Measurements from ENCODE around the gene TMEM100.
A peak's percentile ranks its signal among the peaks of the same experiment; 100 is the strongest.

The TMEM100 gene

GRCh38 chr17:55735731-55736405, 13.2 kb upstream of the TMEM100 start:
- TF ChIP-seq SPI1 (IDR thresholded peaks at IDR 0.05; ENCODE audit: low read depth, low read length) (peak; percentile 32; the same call in 1 of the 2 replicates), PAX5 (IDR thresholded peaks at IDR 0.05; ENCODE audit: insufficient read depth, low read length, severe bottlenecking) (no peak), POLR2AphosphoS5 (IDR thresholded peaks at IDR 0.05; ENCODE audit: low read depth, low read length) (no peak), TAF1 (IDR thresholded peaks at IDR 0.05; ENCODE audit: low read depth, low read length) (no peak), POU2F2 (IDR thresholded peaks at IDR 0.05; ENCODE audit: low read depth, low read length) (no peak), POLR2A (IDR thresholded peaks at IDR 0.05; ENCODE audit: low read depth, low read length) (no peak)
- DNase-seq (ENCODE audit: insufficient read length, low spot score) (no peak), FAIRE-seq (no peak)

- no peak for DNase-seq (ENCODE audit: insufficient read length, low spot score)
- TF ChIP-seq TAF1 (IDR thresholded peaks at IDR 0.05; ENCODE audit: low read depth, low read length) (no peak), POLR2AphosphoS5 (IDR thresholded peaks at IDR 0.05; ENCODE audit: low read depth, low read length) (no peak), POLR2A (IDR thresholded peaks at IDR 0.05; ENCODE audit: low read depth, low read length) (no peak), SPI1 (IDR thresholded peaks at IDR 0.05; ENCODE audit: low read depth, low read length) (no peak), PAX5 (IDR thresholded peaks at IDR 0.05; ENCODE audit: insufficient read depth, low read length, severe bottlenecking) (no peak), POU2F2 (IDR thresholded peaks at IDR 0.05; ENCODE audit: low read depth, low read length) (no peak)
- FAIRE-seq: no peak
Observed at GRCh38 chr17:55734128-55734781, 11.6 kb upstream of the TMEM100 start.

- no peak for TF ChIP-seq POLR2A (IDR thresholded peaks at IDR 0.05; ENCODE audit: low read depth, low read length)
- no peak for TF ChIP-seq POLR2AphosphoS5 (IDR thresholded peaks at IDR 0.05; ENCODE audit: low read depth, low read length)
- FAIRE-seq (no peak), DNase-seq (ENCODE audit: insufficient read length, low spot score) (no peak)
Observed at GRCh38 chr17:55731586-55732250, 9.1 kb upstream of the TMEM100 start.

GRCh38 chr17:55730808-55731207, 8.1 kb upstream of the TMEM100 start:
- TF ChIP-seq TAF1 (IDR thresholded peaks at IDR 0.05; ENCODE audit: low read depth, low read length): no peak
- TF ChIP-seq POLR2A (IDR thresholded peaks at IDR 0.05; ENCODE audit: low read depth, low read length): no peak
- DNase-seq (ENCODE audit: insufficient read length, low spot score): no peak
- no peak for FAIRE-seq

GRCh38 chr17:55730380-55730779, 7.7 kb upstream of the TMEM100 start:
- FAIRE-seq (no peak), DNase-seq (ENCODE audit: insufficient read length, low spot score) (no peak)
- TF ChIP-seq POLR2AphosphoS5 (IDR thresholded peaks at IDR 0.05; ENCODE audit: low read depth, low read length) (no peak), POU2F2 (IDR thresholded peaks at IDR 0.05; ENCODE audit: low read depth, low read length) (no peak), SPI1 (IDR thresholded peaks at IDR 0.05; ENCODE audit: low read depth, low read length) (no peak), POLR2A (IDR thresholded peaks at IDR 0.05; ENCODE audit: low read depth, low read length) (no peak), PAX5 (IDR thresholded peaks at IDR 0.05; ENCODE audit: insufficient read depth, low read length, severe bottlenecking) (no peak), TAF1 (IDR thresholded peaks at IDR 0.05; ENCODE audit: low read depth, low read length) (no peak)

GRCh38 chr17:55729484-55729883, 6.8 kb upstream of the TMEM100 start:
- FAIRE-seq: no peak
- DNase-seq (ENCODE audit: insufficient read length, low spot score): no peak
- TF ChIP-seq POLR2AphosphoS5 (IDR thresholded peaks at IDR 0.05; ENCODE audit: low read depth, low read length) (no peak), POU2F2 (IDR thresholded peaks at IDR 0.05; ENCODE audit: low read depth, low read length) (no peak)

GRCh38 chr17:55728833-55729232, 6.2 kb upstream of the TMEM100 start:
- no peak for TF ChIP-seq POLR2A (IDR thresholded peaks at IDR 0.05; ENCODE audit: low read depth, low read length)
- TF ChIP-seq POLR2AphosphoS5 (IDR thresholded peaks at IDR 0.05; ENCODE audit: low read depth, low read length): no peak
- no peak for TF ChIP-seq PAX5 (IDR thresholded peaks at IDR 0.05; ENCODE audit: insufficient read depth, low read length, severe bottlenecking)
- TF ChIP-seq SPI1 (IDR thresholded peaks at IDR 0.05; ENCODE audit: low read depth, low read length): no peak
- no peak for TF ChIP-seq TAF1 (IDR thresholded peaks at IDR 0.05; ENCODE audit: low read depth, low read length)
- no peak for TF ChIP-seq POU2F2 (IDR thresholded peaks at IDR 0.05; ENCODE audit: low read depth, low read length)
- DNase-seq (ENCODE audit: insufficient read length, low spot score) (no peak), FAIRE-seq (no peak)

GRCh38 chr17:55728361-55728760, 5.7 kb upstream of the TMEM100 start:
- FAIRE-seq: no peak
- TF ChIP-seq POU2F2 (IDR thresholded peaks at IDR 0.05; ENCODE audit: low read depth, low read length): no peak
- TF ChIP-seq POLR2A (IDR thresholded peaks at IDR 0.05; ENCODE audit: low read depth, low read length): no peak
- no peak for TF ChIP-seq TAF1 (IDR thresholded peaks at IDR 0.05; ENCODE audit: low read depth, low read length)
- no peak for TF ChIP-seq SPI1 (IDR thresholded peaks at IDR 0.05; ENCODE audit: low read depth, low read length)
- TF ChIP-seq POLR2AphosphoS5 (IDR thresholded peaks at IDR 0.05; ENCODE audit: low read depth, low read length): no peak
- no peak for TF ChIP-seq PAX5 (IDR thresholded peaks at IDR 0.05; ENCODE audit: insufficient read depth, low read length, severe bottlenecking)

GRCh38 chr17:55727920-55728319, 5.3 kb upstream of the TMEM100 start:
- no peak for TF ChIP-seq TAF1 (IDR thresholded peaks at IDR 0.05; ENCODE audit: low read depth, low read length)
- no peak for TF ChIP-seq POU2F2 (IDR thresholded peaks at IDR 0.05; ENCODE audit: low read depth, low read length)
- no peak for TF ChIP-seq PAX5 (IDR thresholded peaks at IDR 0.05; ENCODE audit: insufficient read depth, low read length, severe bottlenecking)
- TF ChIP-seq POLR2A (IDR thresholded peaks at IDR 0.05; ENCODE audit: low read depth, low read length): no peak
- TF ChIP-seq POLR2AphosphoS5 (IDR thresholded peaks at IDR 0.05; ENCODE audit: low read depth, low read length): no peak
- TF ChIP-seq SPI1 (IDR thresholded peaks at IDR 0.05; ENCODE audit: low read depth, low read length): no peak
- DNase-seq (ENCODE audit: insufficient read length, low spot score) (no peak), FAIRE-seq (no peak)

More at GRCh38 chr17:55728361-55728760, 5.7 kb upstream of the TMEM100 start:
- no peak for DNase-seq (ENCODE audit: insufficient read length, low spot score)

GRCh38 chr17:55727275-55727674, 4.6 kb upstream of the TMEM100 start:
- no peak for TF ChIP-seq POU2F2 (IDR thresholded peaks at IDR 0.05; ENCODE audit: low read depth, low read length)
- no peak for TF ChIP-seq POLR2AphosphoS5 (IDR thresholded peaks at IDR 0.05; ENCODE audit: low read depth, low read length)
- no peak for TF ChIP-seq PAX5 (IDR thresholded peaks at IDR 0.05; ENCODE audit: insufficient read depth, low read length, severe bottlenecking)
- TF ChIP-seq POLR2A (IDR thresholded peaks at IDR 0.05; ENCODE audit: low read depth, low read length): no peak
- no peak for TF ChIP-seq TAF1 (IDR thresholded peaks at IDR 0.05; ENCODE audit: low read depth, low read length)
- TF ChIP-seq SPI1 (IDR thresholded peaks at IDR 0.05; ENCODE audit: low read depth, low read length): no peak
- no peak for FAIRE-seq
- DNase-seq (ENCODE audit: insufficient read length, low spot score): no peak
